Activated T-helper 2 cell treated with anti-CD3 and anti-CD28 coated beads, Interferon-gamma antibody, Interleukin-2, Interleukin-4, amounts not matched to agents 10 μg/mL and 5 μg/mL and 100 μg/mL, durations not matched to agents 14 hours and 24 hours and 36 hours (primary cell): ENCODE results near the gene SORD. TPM values are rescaled to one million over a fixed set of nuclear protein-coding genes. Genes with fewer than 3 reads are reported as not detected.

Source experiments
- DNase-seq: peaks from one replicate; pipeline ENCODE4 v3.0.0; 2021; ENCODE audit warnings: low spot score
- H3K27ac Mint-ChIP-seq: one replicate; pipeline ENCODE4 v1.8.0; 2021; ENCODE audit warnings: mixed read lengths
- H3K27me3 Mint-ChIP-seq: one replicate; pipeline ENCODE4 v1.8.0; 2021; ENCODE audit warnings: low read depth, mixed read lengths
- H3K36me3 Mint-ChIP-seq: one replicate; pipeline ENCODE4 v1.8.0; 2021; ENCODE audit warnings: low read depth, mixed read lengths
- H3K4me1 Mint-ChIP-seq: one replicate; pipeline ENCODE4 v1.8.0; 2021; ENCODE audit warnings: low read depth, mixed read lengths
- H3K4me3 Mint-ChIP-seq: one replicate; pipeline ENCODE4 v1.8.0; 2021; ENCODE audit warnings: low read depth, mild to moderate bottlenecking, moderate library complexity, mixed read lengths
- H3K9me3 Mint-ChIP-seq: one replicate; pipeline ENCODE4 v1.8.0; 2021; ENCODE audit warnings: mixed read lengths
- intact Hi-C: fragments of 100-400 bp; cut with micrococcal nuclease; formaldehyde crosslinking; loops from one replicate; pipeline ENCODE4 v1.15.1; 2023
- total RNA-seq: library from RNA; stranded (reverse); gene quantifications from 2 replicates; pipeline ENCODE4 v1.2.3, GENCODE V29; 2022

Gene SORD
- total RNA-seq, 1 donor from 2014 or later: 24.9 TPM

GRCh38 chr15:45121020-45121419, 98.0 kb downstream of the SORD start:
- H3K27me3 Mint-ChIP-seq: peaks cover 49% of the 10 kb centered on the region
- peaks cover 5% of the 10 kb centered on the region for H3K4me1 Mint-ChIP-seq
- H3K27ac Mint-ChIP-seq: no peak overlapping the region
- DNase-seq: no peak
- no peaks in the 10 kb centered on the region for H3K9me3 Mint-ChIP-seq
- intact Hi-C loops: no loop called here
- no peak overlapping the region for H3K4me3 Mint-ChIP-seq
- no peaks in the 10 kb centered on the region for H3K36me3 Mint-ChIP-seq

DNA sequence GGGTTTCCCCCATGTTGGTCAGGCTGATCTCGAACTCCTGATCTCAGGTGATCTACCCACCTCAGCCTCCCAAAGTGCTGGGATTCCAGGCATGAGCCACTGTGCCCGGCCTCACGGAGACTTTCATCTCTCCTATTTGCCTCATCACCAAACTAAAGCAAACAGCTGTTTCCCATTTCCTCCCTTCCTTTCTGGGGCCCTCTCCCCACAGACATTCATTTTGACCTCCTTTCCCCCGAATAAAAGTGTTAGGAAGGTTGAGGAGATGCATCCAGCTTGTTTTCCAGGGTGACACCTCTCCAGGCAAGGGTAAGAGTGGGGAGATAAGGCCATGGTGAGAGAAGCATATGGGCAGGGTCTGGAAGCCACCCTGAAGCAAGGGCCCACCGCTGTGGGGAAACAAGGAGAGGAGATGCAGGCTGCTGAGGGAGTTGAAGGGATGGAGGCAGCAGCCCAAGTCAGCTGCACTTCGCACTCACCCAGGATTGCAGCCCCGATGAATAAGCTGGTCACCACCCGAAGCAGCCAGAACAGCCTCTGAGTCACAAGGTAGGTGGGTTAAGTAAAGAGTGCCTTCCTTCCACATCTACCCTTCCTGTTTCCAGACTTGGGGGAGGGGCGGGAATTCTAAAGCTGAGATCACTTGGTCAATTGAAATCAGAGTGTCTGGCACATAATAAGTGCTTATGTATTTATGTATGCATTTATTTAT, 98.9 kb downstream of the SORD start:
- no peak for DNase-seq
- H3K4me3 Mint-ChIP-seq: no peak overlapping the region
- H3K27ac Mint-ChIP-seq: no peak overlapping the region
- peaks cover 50% of the 10 kb centered on the region for H3K27me3 Mint-ChIP-seq
- peaks cover 3% of the 10 kb centered on the region for H3K4me1 Mint-ChIP-seq
- intact Hi-C loops: no loop called here
- H3K9me3 Mint-ChIP-seq: no peaks in the 10 kb centered on the region
- no peaks in the 10 kb centered on the region for H3K36me3 Mint-ChIP-seq

DNA sequence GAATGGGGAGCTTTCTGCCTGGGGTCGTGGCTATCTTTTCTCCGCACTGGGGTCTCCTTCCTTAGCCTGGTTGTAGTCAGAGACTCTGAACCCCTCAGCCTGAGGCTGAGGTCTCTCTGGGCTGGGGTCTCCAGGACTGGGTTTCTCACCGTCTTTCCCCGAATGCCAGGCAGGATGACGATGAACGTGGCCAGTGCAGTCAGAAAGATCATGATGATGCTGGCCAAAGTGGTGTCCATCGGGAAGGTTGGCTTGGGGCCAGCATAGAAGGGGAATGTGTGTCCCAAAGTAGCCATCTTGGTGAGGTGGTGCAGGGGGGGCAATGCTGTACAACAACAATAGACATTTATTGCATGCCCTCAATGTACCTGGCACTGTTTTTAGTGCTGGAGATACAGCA, 99.7 kb downstream of the SORD start:
- no peak for DNase-seq
- Mint-ChIP-seq H3K9me3 (no peaks in the 10 kb centered on the region), H3K4me3 (no peak overlapping the region), H3K27me3 (peaks cover 47% of the 10 kb centered on the region), H3K4me1 (peaks cover 1% of the 10 kb centered on the region), H3K36me3 (no peaks in the 10 kb centered on the region), H3K27ac (no peak overlapping the region)
- intact Hi-C loops: no loop called here

DNA sequence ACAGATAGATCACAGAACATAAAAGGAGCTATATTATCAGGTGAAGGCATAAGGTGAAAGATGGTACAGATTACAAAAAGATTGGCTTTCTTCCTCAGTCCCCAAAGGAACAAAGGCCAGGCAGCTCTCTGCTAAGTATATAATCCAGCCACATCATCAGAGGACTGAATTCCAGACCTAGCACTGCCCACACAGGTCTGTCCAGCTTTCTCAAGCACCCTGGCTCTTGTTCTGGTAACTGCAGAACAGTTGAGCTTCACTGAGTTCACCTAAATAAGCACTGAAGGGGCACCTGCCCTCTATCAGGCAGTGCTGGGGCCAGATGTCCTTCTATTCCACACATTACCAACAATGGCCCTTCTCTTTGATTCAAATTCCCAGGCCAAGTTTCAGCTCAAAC, 100.4 kb downstream of the SORD start:
- no peak overlapping the region for H3K27ac Mint-ChIP-seq
- no peaks in the 10 kb centered on the region for H3K36me3 Mint-ChIP-seq
- no peak for DNase-seq
- peaks cover 47% of the 10 kb centered on the region for H3K27me3 Mint-ChIP-seq
- H3K4me3 Mint-ChIP-seq: no peak overlapping the region
- no peaks in the 10 kb centered on the region for H3K4me1 Mint-ChIP-seq
- intact Hi-C loops: no loop called here
- H3K9me3 Mint-ChIP-seq: no peaks in the 10 kb centered on the region

GRCh38 chr15:45126535-45127158, 103.7 kb downstream of the SORD start:
- no peak for DNase-seq

More at GRCh38 chr15:45126535-45127158, 103.7 kb downstream of the SORD start:
- H3K4me1 Mint-ChIP-seq: no peaks in the 10 kb centered on the region
- H3K27me3 Mint-ChIP-seq: peaks cover 59% of the 10 kb centered on the region
- H3K4me3 Mint-ChIP-seq: no peak overlapping the region
- H3K36me3 Mint-ChIP-seq: no peaks in the 10 kb centered on the region
- H3K27ac Mint-ChIP-seq: no peak overlapping the region
- H3K9me3 Mint-ChIP-seq: no peaks in the 10 kb centered on the region
- intact Hi-C loops: no loop called here

Other genes starting within 250 kb of the SORD start
- not detected in 2 replicates for gene TERB2, start 66.5 kb upstream of the SORD start, total RNA-seq
- 0.02 TPM in 1 of 2 replicates, not detected in the other for gene DUOX2, start 91.0 kb downstream of the SORD start, total RNA-seq
- gene DUOXA2, start 91.1 kb downstream of the SORD start, total RNA-seq: not detected in 2 replicates
- 0.21 TPM in 1 of 2 replicates, not detected in the other for gene DUOXA1, start 106.7 kb downstream of the SORD start, total RNA-seq
- 0.37 and 0.50 TPM in 2 replicates for gene DUOX1, start 106.8 kb downstream of the SORD start, total RNA-seq
- 16.3 and 16.4 TPM in 2 replicates for gene SHF, start 164.8 kb downstream of the SORD start, total RNA-seq
- not detected in 2 replicates for gene SLC28A2, start 229.0 kb downstream of the SORD start, total RNA-seq